ENCODE data around the gene FBXL7.
A peak's percentile ranks its signal among the peaks of the same experiment; 100 is the strongest.

Gene FBXL7

GRCh38 chr5:15722305-15722704, 222.3 kb downstream of the FBXL7 start:
- H3K36me3 ChIP-seq (ENCODE audit: control insufficient read depth in 5 of 5, insufficient read depth in 5 of 5, low read length in 5 of 5), result no peaks in the 10 kb centered on the region
- H3K27me3 ChIP-seq (ENCODE audit: control insufficient read depth in 5 of 5, insufficient read depth in 4 of 5, low read length in 5 of 5), result no peaks in the 10 kb centered on the region

GRCh38 chr5:15727375-15727774, 227.4 kb downstream of the FBXL7 start:
- Histone ChIP-seq H3K9me3 (ENCODE audit: control insufficient read depth in 5 of 5, low read length in 5 of 5) (peaks cover 14 to 37% (median 17%) of the 10 kb centered on the region in 5 donors), H3K4me1 (ENCODE audit: control insufficient read depth in 5 of 5, insufficient read depth in 5 of 5, low read length in 5 of 5) (no peaks in the 10 kb centered on the region), H3K9ac (ENCODE audit: low read length in 5 of 5) (no peak overlapping the region), H3K4me3 (ENCODE audit: low read depth in 1 of 5, low read length in 5 of 5) (no peak overlapping the region), H3K36me3 (ENCODE audit: control insufficient read depth in 5 of 5, insufficient read depth in 5 of 5, low read length in 5 of 5) (no peaks in the 10 kb centered on the region), H3K27ac (ENCODE audit: low read depth, low read length) (no peak overlapping the region), H3K27me3 (ENCODE audit: control insufficient read depth in 5 of 5, insufficient read depth in 4 of 5, low read length in 5 of 5) (no peaks in the 10 kb centered on the region)

More at GRCh38 chr5:15722305-15722704, 222.3 kb downstream of the FBXL7 start:
- H3K27ac ChIP-seq (ENCODE audit: low read depth, low read length), result no peak overlapping the region
- H3K4me3 ChIP-seq (ENCODE audit: low read depth in 1 of 5, low read length in 5 of 5), result no peak overlapping the region
- H3K4me1 ChIP-seq (ENCODE audit: control insufficient read depth in 5 of 5, insufficient read depth in 5 of 5, low read length in 5 of 5), result peaks cover 0 to 3% (median 0%) of the 10 kb centered on the region in 5 donors
- no peak overlapping the region for H3K9ac ChIP-seq (ENCODE audit: low read length in 5 of 5)
- peaks cover 6 to 20% (median 10%) of the 10 kb centered on the region in 5 donors for H3K9me3 ChIP-seq (ENCODE audit: control insufficient read depth in 5 of 5, low read length in 5 of 5)

GRCh38 chr5:15728811-15729210, 228.8 kb downstream of the FBXL7 start:
- Histone ChIP-seq H3K9me3 (ENCODE audit: control insufficient read depth in 5 of 5, low read length in 5 of 5) (peaks cover 14 to 37% (median 17%) of the 10 kb centered on the region in 5 donors), H3K27ac (ENCODE audit: low read depth, low read length) (no peak overlapping the region), H3K4me1 (ENCODE audit: control insufficient read depth in 5 of 5, insufficient read depth in 5 of 5, low read length in 5 of 5) (no peaks in the 10 kb centered on the region), H3K9ac (ENCODE audit: low read length in 5 of 5) (no peak overlapping the region), H3K4me3 (ENCODE audit: low read depth in 1 of 5, low read length in 5 of 5) (no peak overlapping the region), H3K36me3 (ENCODE audit: control insufficient read depth in 5 of 5, insufficient read depth in 5 of 5, low read length in 5 of 5) (no peaks in the 10 kb centered on the region), H3K27me3 (ENCODE audit: control insufficient read depth in 5 of 5, insufficient read depth in 4 of 5, low read length in 5 of 5) (no peaks in the 10 kb centered on the region)

- Histone ChIP-seq H3K27ac (ENCODE audit: low read depth, low read length) (no peak overlapping the region), H3K9me3 (ENCODE audit: control insufficient read depth in 5 of 5, low read length in 5 of 5) (peaks cover 8 to 23% (median 12%) of the 10 kb centered on the region in 5 donors), H3K4me3 (ENCODE audit: low read depth in 1 of 5, low read length in 5 of 5) (no peak overlapping the region), H3K27me3 (ENCODE audit: control insufficient read depth in 5 of 5, insufficient read depth in 4 of 5, low read length in 5 of 5) (no peaks in the 10 kb centered on the region), H3K36me3 (ENCODE audit: control insufficient read depth in 5 of 5, insufficient read depth in 5 of 5, low read length in 5 of 5) (no peaks in the 10 kb centered on the region), H3K4me1 (ENCODE audit: control insufficient read depth in 5 of 5, insufficient read depth in 5 of 5, low read length in 5 of 5) (no peaks in the 10 kb centered on the region), H3K9ac (ENCODE audit: low read length in 5 of 5) (no peak overlapping the region)
Observed at GRCh38 chr5:15731699-15732098, 231.7 kb downstream of the FBXL7 start.

GRCh38 chr5:15734058-15734457, 234.1 kb downstream of the FBXL7 start:
- Histone ChIP-seq H3K27ac (ENCODE audit: low read depth, low read length) (no peak overlapping the region), H3K4me1 (ENCODE audit: control insufficient read depth in 5 of 5, insufficient read depth in 5 of 5, low read length in 5 of 5) (peaks cover 0 to 12% (median 10%) of the 10 kb centered on the region in 5 donors), H3K4me3 (ENCODE audit: low read depth in 1 of 5, low read length in 5 of 5) (no peak overlapping the region), H3K9ac (ENCODE audit: low read length in 5 of 5) (no peak overlapping the region), H3K9me3 (ENCODE audit: control insufficient read depth in 5 of 5, low read length in 5 of 5) (peaks cover 0 to under 1% (median 0%) of the 10 kb centered on the region in 5 donors), H3K36me3 (ENCODE audit: control insufficient read depth in 5 of 5, insufficient read depth in 5 of 5, low read length in 5 of 5) (no peaks in the 10 kb centered on the region), H3K27me3 (ENCODE audit: control insufficient read depth in 5 of 5, insufficient read depth in 4 of 5, low read length in 5 of 5) (no peaks in the 10 kb centered on the region)

- Histone ChIP-seq H3K27me3 (ENCODE audit: control insufficient read depth in 5 of 5, insufficient read depth in 4 of 5, low read length in 5 of 5) (no peaks in the 10 kb centered on the region), H3K36me3 (ENCODE audit: control insufficient read depth in 5 of 5, insufficient read depth in 5 of 5, low read length in 5 of 5) (no peaks in the 10 kb centered on the region), H3K4me3 (ENCODE audit: low read depth in 1 of 5, low read length in 5 of 5) (no peak overlapping the region), H3K27ac (ENCODE audit: low read depth, low read length) (no peak overlapping the region), H3K9me3 (ENCODE audit: control insufficient read depth in 5 of 5, low read length in 5 of 5) (no peaks in the 10 kb centered on the region), H3K4me1 (ENCODE audit: control insufficient read depth in 5 of 5, insufficient read depth in 5 of 5, low read length in 5 of 5) (peaks cover 0 to 12% (median 10%) of the 10 kb centered on the region in 5 donors), H3K9ac (ENCODE audit: low read length in 5 of 5) (peak overlapping the region in 1 of 5 donors; percentile 8)
Observed at GRCh38 chr5:15737036-15737821, 237.2 kb downstream of the FBXL7 start.

GRCh38 chr5:15737871-15738664, 238.1 kb downstream of the FBXL7 start:
- no peak overlapping the region for H3K9ac ChIP-seq (ENCODE audit: low read length in 5 of 5)
- H3K36me3 ChIP-seq (ENCODE audit: control insufficient read depth in 5 of 5, insufficient read depth in 5 of 5, low read length in 5 of 5), result no peaks in the 10 kb centered on the region
- H3K27me3 ChIP-seq (ENCODE audit: control insufficient read depth in 5 of 5, insufficient read depth in 4 of 5, low read length in 5 of 5), result no peaks in the 10 kb centered on the region
- H3K4me3 ChIP-seq (ENCODE audit: low read depth in 1 of 5, low read length in 5 of 5), result no peak overlapping the region
- no peak overlapping the region for H3K27ac ChIP-seq (ENCODE audit: low read depth, low read length)
- H3K4me1 ChIP-seq (ENCODE audit: control insufficient read depth in 5 of 5, insufficient read depth in 5 of 5, low read length in 5 of 5), result peaks cover 0 to 12% (median 10%) of the 10 kb centered on the region in 5 donors
- H3K9me3 ChIP-seq (ENCODE audit: control insufficient read depth in 5 of 5, low read length in 5 of 5), result no peaks in the 10 kb centered on the region

- H3K4me3 ChIP-seq (ENCODE audit: low read depth in 1 of 5, low read length in 5 of 5), result no peak overlapping the region
- peaks cover 0 to 12% (median 10%) of the 10 kb centered on the region in 5 donors for H3K4me1 ChIP-seq (ENCODE audit: control insufficient read depth in 5 of 5, insufficient read depth in 5 of 5, low read length in 5 of 5)
- H3K9me3 ChIP-seq (ENCODE audit: control insufficient read depth in 5 of 5, low read length in 5 of 5), result peaks cover 0 to 4% (median 0%) of the 10 kb centered on the region in 5 donors
- no peak overlapping the region for H3K27ac ChIP-seq (ENCODE audit: low read depth, low read length)
- H3K9ac ChIP-seq (ENCODE audit: low read length in 5 of 5), result no peak overlapping the region
- H3K36me3 ChIP-seq (ENCODE audit: control insufficient read depth in 5 of 5, insufficient read depth in 5 of 5, low read length in 5 of 5), result no peaks in the 10 kb centered on the region
- no peaks in the 10 kb centered on the region for H3K27me3 ChIP-seq (ENCODE audit: control insufficient read depth in 5 of 5, insufficient read depth in 4 of 5, low read length in 5 of 5)
Observed at GRCh38 chr5:15740383-15740782, 240.4 kb downstream of the FBXL7 start.

GRCh38 chr5:15741591-15741990, 241.6 kb downstream of the FBXL7 start:
- Histone ChIP-seq H3K27ac (ENCODE audit: low read depth, low read length) (no peak overlapping the region), H3K36me3 (ENCODE audit: control insufficient read depth in 5 of 5, insufficient read depth in 5 of 5, low read length in 5 of 5) (no peaks in the 10 kb centered on the region), H3K9me3 (ENCODE audit: control insufficient read depth in 5 of 5, low read length in 5 of 5) (peaks cover 0 to 4% (median 0%) of the 10 kb centered on the region in 5 donors), H3K4me3 (ENCODE audit: low read depth in 1 of 5, low read length in 5 of 5) (no peak overlapping the region), H3K27me3 (ENCODE audit: control insufficient read depth in 5 of 5, insufficient read depth in 4 of 5, low read length in 5 of 5) (no peaks in the 10 kb centered on the region), H3K9ac (ENCODE audit: low read length in 5 of 5) (no peak overlapping the region), H3K4me1 (ENCODE audit: control insufficient read depth in 5 of 5, insufficient read depth in 5 of 5, low read length in 5 of 5) (peaks cover 0 to 12% (median 10%) of the 10 kb centered on the region in 5 donors)

- H3K4me3 ChIP-seq (ENCODE audit: low read depth in 1 of 5, low read length in 5 of 5), result no peak overlapping the region
- H3K9me3 ChIP-seq (ENCODE audit: control insufficient read depth in 5 of 5, low read length in 5 of 5), result peaks cover 0 to 4% (median 0%) of the 10 kb centered on the region in 5 donors
- no peaks in the 10 kb centered on the region for H3K36me3 ChIP-seq (ENCODE audit: control insufficient read depth in 5 of 5, insufficient read depth in 5 of 5, low read length in 5 of 5)
- H3K9ac ChIP-seq (ENCODE audit: low read length in 5 of 5), result no peak overlapping the region
- H3K27me3 ChIP-seq (ENCODE audit: control insufficient read depth in 5 of 5, insufficient read depth in 4 of 5, low read length in 5 of 5), result no peaks in the 10 kb centered on the region
- no peak overlapping the region for H3K27ac ChIP-seq (ENCODE audit: low read depth, low read length)
- H3K4me1 ChIP-seq (ENCODE audit: control insufficient read depth in 5 of 5, insufficient read depth in 5 of 5, low read length in 5 of 5), result peaks cover 0 to 2% (median 0%) of the 10 kb centered on the region in 5 donors
Observed at GRCh38 chr5:15746833-15747232, 246.9 kb downstream of the FBXL7 start.
